T-helper 1 cell treated with Interleukin-12 subunit alpha and Interleukin-12 subunit beta and Interleukin-4 antibody, amounts not matched to agents 30 ng/mL and 1 ng/mL, for 36 hours (primary cell): ENCODE measurements around the gene TRIM72. TPM values are rescaled to one million over a fixed set of nuclear protein-coding genes. Genes with fewer than 3 reads are reported as not detected.
"Not testable (repeated sequence)": the region's sequence is repeated elsewhere in the genome, so short reads cannot be mapped to it uniquely, and the experiment has no call there.

ENCODE experiments used
- intact Hi-C: fragments of 100-400 bp; cut with micrococcal nuclease; formaldehyde crosslinking; loops from one replicate; pipeline ENCODE4 v1.15.1; 2024
- total RNA-seq: library from RNA; stranded (reverse); gene quantifications from 2 replicates; pipeline ENCODE4 v1.2.3, GENCODE V29; 2022

TRIM72 gene
- total RNA-seq, 1 donor from 2014 or later, result not detected

- intact Hi-C loops, result no loop called here
Measured at GRCh38 chr16:31190061-31190460, 23.9 kb upstream of the TRIM72 start.

- intact Hi-C loops, result no loop called here
Measured at GRCh38 chr16:31190818-31191444, 23.0 kb upstream of the TRIM72 start.

- intact Hi-C loops, result loop anchor here (1.0 kb wide), 1 partner anchor 9 kb away; no protein-coding TSS in a partner anchor
Measured at GRCh38 chr16:31191697-31192428, 22.1 kb upstream of the TRIM72 start.

- intact Hi-C loops, result loop anchor here (1.0 kb wide), 1 partner anchor 8 kb away; no protein-coding TSS in a partner anchor
Measured at GRCh38 chr16:31192856-31193642, 20.9 kb upstream of the TRIM72 start.

- intact Hi-C loops, result no loop called here
Measured at GRCh38 chr16:31193874-31194273, 20.0 kb upstream of the TRIM72 start.

GRCh38 chr16:31194898-31195297, 19.0 kb upstream of the TRIM72 start:
- intact Hi-C loops, result no loop called here

GRCh38 chr16:31195861-31196260, 18.1 kb upstream of the TRIM72 start:
- intact Hi-C loops, result not testable (repeated sequence)

- intact Hi-C loops, result no loop called here
Measured at GRCh38 chr16:31196324-31197088, 17.4 kb upstream of the TRIM72 start.

GRCh38 chr16:31198207-31198882, 15.6 kb upstream of the TRIM72 start:
- intact Hi-C loops, result no loop called here

- intact Hi-C loops, result loop anchor here (2.0 to 5.0 kb wide), 6 partner anchors 59 to 669 kb away; partner anchors contain the start of genes ARMC5 and ITGAM
Measured at GRCh38 chr16:31199430-31200041, 14.4 kb upstream of the TRIM72 start.

GRCh38 chr16:31200111-31200510, 13.8 kb upstream of the TRIM72 start:
- intact Hi-C loops, result loop anchor here (2.0 to 5.0 kb wide), 6 partner anchors 59 to 669 kb away; partner anchors contain the start of genes ARMC5 and ITGAM

- intact Hi-C loops, result loop anchor here (1.0 to 5.0 kb wide), 10 partner anchors 9 to 668 kb away; partner anchors contain the start of genes ARMC5 and ITGAM
Measured at GRCh38 chr16:31200821-31201568, 12.9 kb upstream of the TRIM72 start.

GRCh38 chr16:31201582-31202413, 12.1 kb upstream of the TRIM72 start:
- intact Hi-C loops, result loop anchor here (1.0 to 5.0 kb wide), 13 partner anchors 9 to 667 kb away; partner anchors contain the start of genes ARMC5 and ITGAM

- intact Hi-C loops, result loop anchor here (1.0 to 5.0 kb wide), 7 partner anchors 13 to 495 kb away; partner anchors contain the start of gene ARMC5
Measured at GRCh38 chr16:31202414-31203375, 11.2 kb upstream of the TRIM72 start, which contains the start of gene PYCARD. TSS of gene PYCARD (minus strand) at chr16:31202760. CDS start at chr16:31202690, 70 bp downstream.

- intact Hi-C loops, result loop anchor here (5.0 kb wide), 4 partner anchors 177 to 492 kb away; partner anchors contain the start of gene ARMC5
Measured at GRCh38 chr16:31204871-31205666, 8.8 kb upstream of the TRIM72 start.

- intact Hi-C loops, result no loop called here
Measured at GRCh38 chr16:31206776-31207175, 7.1 kb upstream of the TRIM72 start.
